Stimulated activated CD4-positive, alpha-beta T cell treated with anti-CD3 and anti-CD28 coated beads, Interleukin-12 subunit alpha, Interleukin-12 subunit beta, amount 100 ng/mL, for 4 hours (primary cell): Measurements from ENCODE around the gene ZMYND10.

Experiments
- DNase-seq: peaks from one replicate; pipeline ENCODE4 v3.0.0-alpha.2; 2020

Gene ZMYND10

GRCh38 chr3:50370594-50370993, 25.1 kb upstream of the ZMYND10 start:
- DNase-seq = no peak

DNA sequence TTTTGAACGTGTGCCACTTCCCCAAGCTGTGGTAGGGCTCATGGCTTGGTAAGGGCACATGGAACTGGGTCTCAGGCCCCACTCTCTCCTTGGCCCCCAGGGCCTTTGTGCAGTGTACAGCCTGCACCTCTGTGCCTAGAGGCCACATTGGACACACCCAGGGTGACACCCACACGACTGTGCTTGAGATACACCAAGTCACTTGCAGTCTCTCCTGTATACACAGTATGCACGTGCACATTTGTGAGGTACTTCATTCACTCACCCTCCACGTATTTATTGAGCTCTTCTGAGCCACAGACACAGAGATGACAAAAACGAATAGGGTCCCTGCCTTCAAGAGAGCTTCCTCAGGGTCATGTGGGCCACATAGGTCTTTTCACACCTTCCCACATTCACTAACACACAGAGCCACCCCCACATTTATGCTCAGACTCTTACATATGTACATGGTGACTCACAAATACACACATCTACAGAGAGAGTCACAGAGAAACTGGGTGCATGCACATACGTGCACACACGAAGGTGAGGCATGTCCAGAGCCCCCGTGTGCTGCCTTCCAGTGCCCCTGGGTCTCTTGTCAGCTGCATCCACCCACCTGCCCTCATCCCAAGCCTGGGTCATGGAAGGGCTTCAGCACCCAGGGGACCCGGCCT, 23.6 kb upstream of the ZMYND10 start:
- DNase-seq = no peak

DNA sequence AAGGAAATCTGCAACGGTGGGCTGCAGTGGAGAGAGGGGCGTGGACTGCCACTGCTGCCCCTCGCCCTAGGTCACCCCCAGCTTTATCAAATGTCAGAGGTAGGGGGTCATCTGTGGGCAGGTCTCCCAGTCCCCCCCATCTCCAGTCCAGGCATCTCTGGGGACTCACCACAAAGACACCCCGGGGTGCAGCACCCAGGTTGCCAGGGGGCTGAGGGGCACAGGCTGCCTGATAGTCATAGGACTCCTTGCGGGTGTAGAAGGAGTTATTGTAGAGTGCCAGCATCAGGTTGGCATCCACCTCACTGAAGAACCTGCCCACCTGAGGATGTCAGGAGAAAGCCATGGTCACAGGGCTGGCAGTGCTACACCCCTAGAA, 20.3 kb upstream of the ZMYND10 start:
- DNase-seq = no peak

DNA sequence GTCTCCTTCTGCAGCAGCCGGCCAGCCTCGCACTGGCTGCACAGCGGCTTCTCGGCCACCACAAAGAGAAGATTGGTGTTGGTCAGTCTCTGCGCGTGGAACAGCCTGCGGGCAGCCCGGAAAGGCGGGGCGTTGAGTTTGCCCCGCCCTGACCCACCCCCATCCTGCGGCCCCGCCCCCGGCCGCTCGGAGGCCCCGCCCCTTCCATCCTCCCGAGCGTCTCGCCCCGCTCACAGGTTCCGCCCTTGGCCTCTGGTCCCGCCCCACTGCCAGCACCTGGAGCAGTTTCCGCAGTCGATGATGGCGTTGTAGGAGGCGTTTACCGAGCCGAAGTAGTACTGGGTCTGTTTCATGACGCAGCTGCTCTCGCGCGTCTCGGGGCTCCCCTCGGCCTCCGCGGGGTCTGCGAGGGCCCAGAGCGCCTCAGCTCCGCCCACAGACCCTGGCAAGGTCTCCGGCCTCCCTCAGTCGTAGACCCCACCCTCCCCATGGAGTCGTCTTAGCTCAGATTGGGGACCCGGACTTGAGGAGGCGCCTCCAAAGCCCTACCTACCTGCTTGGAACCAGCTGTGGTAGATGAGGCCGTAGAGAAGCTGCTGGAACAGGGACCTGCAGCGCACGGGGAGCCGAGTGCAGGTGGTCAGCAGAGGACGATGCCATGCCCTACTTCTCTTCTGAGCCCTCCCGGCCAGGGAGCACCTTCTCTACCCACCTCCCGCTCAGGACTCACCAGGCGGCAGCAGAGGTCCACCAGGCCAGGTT, 19.7 kb upstream of the ZMYND10 start:
- peak; percentile 93 for DNase-seq

DNA sequence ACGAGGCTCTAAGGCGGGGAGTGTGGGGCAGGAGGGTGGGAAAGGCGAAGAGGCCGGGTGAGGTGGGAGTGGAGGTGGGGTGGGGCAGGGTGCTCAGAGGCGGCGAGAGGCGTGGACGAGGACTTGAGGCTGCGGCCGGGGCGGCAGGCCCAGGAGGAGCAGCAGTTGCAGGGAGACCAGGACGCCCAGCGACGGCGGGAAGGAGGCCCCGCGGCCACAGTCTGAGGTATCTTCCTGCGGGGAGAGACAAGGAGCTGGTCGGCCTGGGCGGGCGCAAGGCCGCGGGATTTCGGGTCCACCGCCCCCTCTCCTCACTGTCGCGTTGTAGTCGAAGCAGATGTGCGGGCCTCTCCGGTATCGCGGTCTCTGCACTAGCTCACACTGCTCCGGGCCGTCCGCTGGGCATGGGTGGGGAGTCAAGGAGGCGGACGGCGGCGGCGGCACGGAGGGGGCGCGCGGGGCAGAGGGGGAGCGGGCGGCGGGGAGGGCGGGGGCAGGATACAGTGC, 19.1 kb upstream of the ZMYND10 start:
- DNase-seq = no peak

- DNase-seq = no peak
These were observed 14.2 kb upstream of the ZMYND10 start for GRCh38 chr3:50359760-50360110.

- peak; percentile 89 for DNase-seq
These were observed 13.6 kb upstream of the ZMYND10 start, which contains the start of gene TMEM115 for GRCh38 chr3:50358911-50359759. Gene TMEM115 (minus strand): TSS chr3:50359521. CDS start chr3:50359063, 458 bp downstream.

- DNase-seq = no peak
These were observed 12.9 kb upstream of the ZMYND10 start for GRCh38 chr3:50358355-50358910.

- DNase-seq = no peak
These were observed 11.9 kb upstream of the ZMYND10 start for GRCh38 chr3:50357481-50357880.

- no peak for DNase-seq
These were observed 11.0 kb upstream of the ZMYND10 start for GRCh38 chr3:50356553-50356952.

DNA sequence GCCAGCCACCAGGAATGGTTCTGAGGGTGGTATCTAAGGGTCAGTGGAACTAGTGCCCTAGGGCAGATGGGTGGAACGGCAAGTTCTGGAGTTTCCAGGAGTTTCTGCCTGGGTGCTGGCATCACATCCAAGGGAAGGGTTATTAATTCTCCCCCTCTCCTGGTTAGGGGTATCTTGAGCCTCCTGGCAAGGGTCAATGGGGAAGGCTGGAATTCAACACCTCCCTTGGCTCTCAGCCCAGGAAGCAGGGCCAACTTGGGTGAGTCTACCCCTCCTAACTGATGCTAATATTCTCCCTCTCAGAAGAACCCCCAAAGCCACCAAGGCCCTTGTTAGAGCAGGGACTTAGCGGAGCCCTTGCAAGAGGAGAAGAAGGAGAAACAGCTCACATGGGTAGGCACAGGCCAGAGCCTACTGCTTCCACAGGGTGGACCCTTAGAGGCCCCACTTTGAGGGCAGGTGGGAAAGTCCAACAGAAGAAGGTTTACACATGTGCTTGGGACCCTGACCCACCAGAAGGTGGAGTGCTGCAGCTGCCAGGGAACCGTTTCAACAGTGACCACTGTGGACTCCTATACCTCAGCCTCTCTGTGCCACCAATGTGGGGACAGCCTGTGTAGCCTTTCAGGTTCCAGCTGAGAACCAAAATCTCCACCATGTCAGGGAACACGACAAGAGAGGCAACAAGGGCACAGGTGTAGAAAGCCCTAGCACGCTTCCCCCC, 10.5 kb upstream of the ZMYND10 start:
- DNase-seq = no peak

DNA sequence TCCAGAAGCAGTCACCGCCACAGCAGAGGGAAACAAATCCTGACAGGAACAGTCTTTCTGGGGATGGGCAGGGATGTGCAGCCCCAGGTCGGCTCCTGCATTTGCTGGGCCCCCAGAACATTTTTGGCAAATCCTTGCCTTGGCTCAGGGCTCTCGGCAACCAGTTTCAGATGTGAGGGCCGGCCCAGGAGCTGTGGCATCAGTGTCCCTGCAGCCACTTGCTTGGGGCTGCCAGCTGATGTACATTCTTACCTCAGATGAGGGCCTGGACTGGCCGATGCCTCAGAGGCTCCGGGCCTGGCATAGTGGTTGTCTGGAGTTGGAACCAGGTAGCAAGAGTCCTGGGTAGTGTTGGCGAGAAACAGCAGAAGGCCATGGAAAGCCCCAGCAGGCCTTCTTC, 9.3 kb upstream of the ZMYND10 start:
- DNase-seq = no peak

- DNase-seq = no peak
These were observed 8.7 kb upstream of the ZMYND10 start for GRCh38 chr3:50354186-50354764.

DNA sequence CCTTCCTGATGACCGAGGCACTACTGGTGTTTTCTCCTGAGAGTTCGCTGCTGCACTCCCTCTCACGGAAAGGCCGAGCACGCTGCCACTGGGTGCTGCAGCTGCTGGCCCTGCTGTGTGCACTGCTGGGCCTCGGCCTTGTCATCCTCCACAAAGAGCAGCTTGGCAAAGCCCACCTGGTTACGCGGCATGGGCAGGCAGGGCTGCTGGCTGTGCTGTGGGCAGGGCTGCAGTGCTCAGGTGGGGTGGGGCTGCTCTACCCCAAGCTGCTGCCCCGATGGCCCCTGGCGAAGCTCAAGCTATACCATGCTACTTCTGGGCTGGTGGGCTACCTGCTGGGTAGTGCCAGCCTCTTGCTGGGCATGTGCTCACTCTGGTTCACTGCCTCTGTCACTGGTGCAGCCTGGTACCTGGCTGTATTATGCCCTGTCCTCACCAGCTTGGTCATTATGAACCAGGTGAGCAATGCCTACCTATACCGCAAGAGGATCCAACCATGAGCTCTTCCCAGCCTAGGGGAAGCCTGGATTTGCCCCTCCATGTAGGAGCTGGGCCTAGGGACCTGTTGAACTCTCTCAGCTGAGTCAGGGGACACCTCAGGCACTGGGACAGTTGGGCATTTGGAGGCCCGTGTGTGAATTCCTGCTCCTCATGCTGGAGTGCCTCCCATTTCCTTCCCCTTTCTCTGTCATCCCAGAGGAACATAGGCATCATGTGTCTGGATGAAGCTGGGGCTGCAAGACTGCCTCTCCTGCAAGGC, 7.9 kb upstream of the ZMYND10 start:
- DNase-seq = no peak

DNA sequence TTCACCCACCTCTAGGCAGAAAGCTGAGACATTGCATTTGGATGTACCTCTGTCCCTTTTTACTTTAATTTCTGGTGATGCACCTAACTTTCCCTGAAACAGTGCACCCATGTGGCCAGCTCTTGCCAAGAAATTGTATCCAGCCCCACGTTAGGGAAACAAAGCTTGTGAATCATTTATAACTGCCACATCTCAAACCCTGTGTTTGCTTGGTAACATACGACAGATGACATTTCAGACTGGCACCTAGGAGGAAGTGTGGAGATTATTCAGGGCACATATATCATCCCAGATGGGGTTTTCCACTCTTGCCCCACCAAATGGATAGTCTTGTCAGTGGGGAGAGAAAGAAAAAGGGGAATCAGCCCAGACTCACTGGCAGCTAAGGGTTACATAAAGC, 7.2 kb upstream of the ZMYND10 start:
- no peak for DNase-seq

- no peak for DNase-seq
These were observed 5.8 kb upstream of the ZMYND10 start for GRCh38 chr3:50351323-50351697.

DNA sequence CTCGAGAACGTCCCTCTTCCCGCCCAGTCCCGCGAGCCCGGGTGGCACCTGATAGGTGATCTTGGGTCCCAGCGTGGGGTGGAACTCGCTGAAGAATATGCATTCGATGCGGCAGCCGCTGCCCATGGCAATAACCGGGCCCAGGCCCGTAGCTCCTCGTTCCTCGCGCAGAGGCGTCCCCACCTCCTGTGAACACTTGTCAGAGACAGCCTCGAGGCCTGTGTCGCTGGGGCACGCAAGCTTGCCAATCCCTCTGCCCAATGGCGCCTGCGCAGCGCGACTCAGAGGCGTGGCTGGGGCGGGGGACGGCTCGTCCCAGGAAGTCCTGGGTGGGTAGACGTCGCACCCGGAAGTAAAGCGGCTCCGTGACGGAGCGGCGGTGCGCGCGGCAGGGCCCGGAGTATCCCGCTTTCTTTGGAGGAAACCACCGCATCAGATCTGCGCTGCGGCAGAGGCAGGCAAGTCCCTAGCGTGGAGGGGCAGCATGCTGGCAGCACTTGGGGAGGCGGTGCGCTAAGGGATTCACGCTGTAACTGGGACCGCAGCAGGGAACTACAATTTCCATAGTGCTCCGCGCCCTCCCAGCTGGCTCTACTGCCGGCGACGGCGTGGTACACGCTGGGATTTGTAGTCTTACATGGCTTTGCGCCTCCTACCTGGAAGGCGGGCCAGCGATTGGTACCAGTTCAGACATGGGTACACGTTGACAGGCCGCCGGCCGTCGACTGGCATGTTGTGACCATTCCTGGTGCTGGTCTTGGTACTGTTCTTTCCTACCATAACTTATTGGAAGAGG, 5.2 kb upstream of the ZMYND10 start, which contains the start of the genes CYB561D2 and NPRL2:
TSS of gene CYB561D2 (plus strand) at position 336 of the 796 bp plus-strand sequence. CDS start 572 bp downstream, outside the sequence.
TSS of gene NPRL2 (minus strand) at position 249 of the 796 bp plus-strand sequence. CDS start at position 126, 123 bp downstream.
- peak; percentile 99 for DNase-seq

DNA sequence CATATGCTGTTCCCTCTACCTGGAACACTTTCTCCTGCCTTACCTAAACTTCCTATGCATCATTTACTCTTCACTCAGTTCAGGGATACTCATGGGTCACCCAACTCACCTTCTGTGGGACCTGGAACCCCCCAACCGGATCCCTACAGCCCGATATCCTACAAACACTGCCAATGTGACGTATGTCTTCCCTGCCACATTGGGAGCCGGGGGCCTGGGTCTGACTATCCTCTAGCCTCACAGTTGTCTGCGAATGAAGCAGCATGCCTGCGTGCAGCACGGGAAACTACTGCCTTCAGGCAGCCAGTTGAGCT, 4.6 kb upstream of the ZMYND10 start:
- DNase-seq = no peak

DNA sequence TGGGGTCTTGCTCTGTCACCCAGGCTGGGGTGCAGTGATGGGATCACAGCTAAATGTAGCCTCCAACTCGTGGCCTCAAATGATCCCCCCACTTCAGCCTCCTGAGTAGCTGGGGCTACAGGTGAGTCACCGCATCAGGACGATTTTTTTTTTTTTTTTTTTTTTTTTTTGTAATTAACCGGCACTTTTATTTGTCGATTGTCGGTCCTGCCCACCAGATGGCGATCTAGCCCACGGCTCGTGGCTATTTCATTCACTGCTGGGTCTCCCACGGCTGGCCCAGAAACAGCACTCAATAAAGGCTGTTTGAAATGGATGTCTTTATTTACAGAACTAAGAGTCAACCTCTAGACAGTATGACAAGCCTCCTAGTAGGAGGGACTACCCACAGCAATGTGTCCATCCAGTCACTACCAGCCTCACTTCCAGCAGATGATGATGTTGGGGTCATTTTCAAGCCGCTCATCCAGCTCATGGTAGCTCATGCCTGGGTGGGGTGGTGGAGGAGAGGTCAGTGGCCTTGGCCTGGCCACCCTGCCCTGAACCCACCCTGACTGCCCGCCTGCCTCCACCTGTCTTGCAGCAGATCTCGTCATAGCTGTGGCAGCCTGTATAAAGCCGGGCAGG, 1.8 kb upstream of the ZMYND10 start:
- peak; percentile 66 for DNase-seq

GRCh38 chr3:50345008-50345407, 524 bp downstream of the ZMYND10 start:
- no peak for DNase-seq
